Stimulated activated CD8-positive, alpha-beta memory T cell treated with anti-CD3 and anti-CD28 coated beads, Interleukin-15, amount 100 ng/mL, for 48 hours (primary cell): ENCODE measurements around the gene COLGALT1.
"Not testable (repeated sequence)": the region's sequence is repeated elsewhere in the genome, so short reads cannot be mapped to it uniquely, and the experiment has no call there.

Experiments used
- DNase-seq, 2 donors: peaks; one replicate each; pipeline ENCODE4 v3.0.0-alpha.2; 2020; ENCODE audit warnings: low read depth in 2 of 2

Gene COLGALT1

GRCh38 chr19:17560205-17560595 is 4.8 kb downstream of the COLGALT1 start:
- DNase-seq, result no peak

- no peak for DNase-seq
Measured at GRCh38 chr19:17562097-17562496, 6.6 kb downstream of the COLGALT1 start.

GRCh38 chr19:17562561-17562960 is 7.1 kb downstream of the COLGALT1 start:
- no peak for DNase-seq

- no peak for DNase-seq
Measured at GRCh38 chr19:17564781-17565180, 9.3 kb downstream of the COLGALT1 start.

- no peak for DNase-seq
Measured at GRCh38 chr19:17565611-17566010, 10.2 kb downstream of the COLGALT1 start.

GRCh38 chr19:17567940-17568339 is 12.5 kb downstream of the COLGALT1 start:
- no peak for DNase-seq

GRCh38 chr19:17570291-17570690 is 14.8 kb downstream of the COLGALT1 start:
- DNase-seq, result not testable (repeated sequence)

- no peak for DNase-seq
Measured at GRCh38 chr19:17570791-17571190, 15.3 kb downstream of the COLGALT1 start.

- DNase-seq, result no peak
Measured at GRCh38 chr19:17572638-17573037, 17.2 kb downstream of the COLGALT1 start.

GRCh38 chr19:17575871-17576757 is 20.7 kb downstream of the COLGALT1 start:
- peak in 1 of 2 donors; percentile 4 for DNase-seq

- peak; percentile 24 to 26 for DNase-seq
Measured at GRCh38 chr19:17576758-17577456, 21.5 kb downstream of the COLGALT1 start.

- no peak for DNase-seq
Measured at GRCh38 chr19:17577457-17578097, 22.1 kb downstream of the COLGALT1 start.

GRCh38 chr19:17579661-17580244 is 24.3 kb downstream of the COLGALT1 start:
- DNase-seq, result peak; percentile 9 to 20

GRCh38 chr19:17580470-17581144 is 25.2 kb downstream of the COLGALT1 start:
- DNase-seq, result no peak

GRCh38 chr19:17581211-17581874 is 25.9 kb downstream of the COLGALT1 start:
- no peak for DNase-seq

GRCh38 chr19:17582613-17583012 is 27.2 kb downstream of the COLGALT1 start:
- DNase-seq, result no peak

- DNase-seq, result no peak
Measured at GRCh38 chr19:17584132-17584531, 28.7 kb downstream of the COLGALT1 start.

GRCh38 chr19:17585395-17585794 is 29.9 kb downstream of the COLGALT1 start:
- not testable (repeated sequence) for DNase-seq

- no peak for DNase-seq
Measured at GRCh38 chr19:17590866-17591265, 35.4 kb downstream of the COLGALT1 start.

- DNase-seq, result not testable (repeated sequence)
Measured at GRCh38 chr19:17594296-17594695, 38.8 kb downstream of the COLGALT1 start.

GRCh38 chr19:17598063-17598462 is 42.6 kb downstream of the COLGALT1 start:
- DNase-seq, result not testable (repeated sequence)
